ENCODE results near the gene PRKCB.
"Not testable (repeated sequence)": the region's sequence is repeated elsewhere in the genome, so short reads cannot be mapped to it uniquely, and the experiment has no call there.

The PRKCB gene

DNA sequence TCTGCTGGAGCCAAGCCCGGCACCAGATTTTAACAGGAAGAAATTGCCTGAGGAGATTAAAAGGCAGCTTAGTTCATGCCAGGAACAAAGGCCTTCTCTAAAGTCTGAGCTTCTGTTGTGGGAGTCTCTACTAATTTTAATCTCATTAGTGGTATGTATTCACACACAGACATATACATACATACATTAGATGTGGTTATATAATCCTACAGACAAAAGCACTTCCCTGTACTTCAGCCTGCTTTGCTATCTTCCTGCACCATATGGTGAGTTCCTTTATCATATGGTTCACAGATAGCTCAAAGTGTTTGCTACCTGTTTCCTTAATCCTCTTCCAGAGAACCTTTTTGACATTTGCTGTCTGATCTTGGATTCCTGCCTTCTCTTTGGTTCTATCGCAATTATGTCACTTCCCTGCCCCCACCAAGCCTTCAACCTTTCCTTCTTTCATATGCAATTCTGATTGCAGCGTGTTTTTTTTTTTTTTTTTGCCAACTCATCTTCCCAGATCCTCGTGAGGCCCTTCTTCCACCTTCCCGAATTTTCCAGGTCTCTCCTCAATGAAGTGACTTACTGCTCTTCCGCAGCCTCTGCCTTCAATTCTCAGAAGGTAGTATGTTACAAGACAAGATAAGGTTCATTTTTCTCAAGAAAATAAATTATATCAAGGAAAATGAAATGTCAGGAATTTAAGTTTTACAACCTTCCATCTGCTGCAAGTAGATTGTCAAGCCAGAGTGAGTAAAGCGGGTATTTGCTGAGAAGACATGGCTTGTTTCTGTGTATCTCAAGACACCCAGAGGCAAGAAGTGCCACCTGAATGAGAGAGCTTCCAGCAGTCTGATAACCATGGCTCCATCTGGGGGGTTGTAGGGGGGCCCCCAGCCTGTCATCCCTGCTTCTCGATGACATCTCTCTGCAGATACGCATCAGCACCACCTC lies 300.1 kb downstream of the PRKCB start:
- no peak for DNase-seq (ENCODE audit: low spot score)

DNA sequence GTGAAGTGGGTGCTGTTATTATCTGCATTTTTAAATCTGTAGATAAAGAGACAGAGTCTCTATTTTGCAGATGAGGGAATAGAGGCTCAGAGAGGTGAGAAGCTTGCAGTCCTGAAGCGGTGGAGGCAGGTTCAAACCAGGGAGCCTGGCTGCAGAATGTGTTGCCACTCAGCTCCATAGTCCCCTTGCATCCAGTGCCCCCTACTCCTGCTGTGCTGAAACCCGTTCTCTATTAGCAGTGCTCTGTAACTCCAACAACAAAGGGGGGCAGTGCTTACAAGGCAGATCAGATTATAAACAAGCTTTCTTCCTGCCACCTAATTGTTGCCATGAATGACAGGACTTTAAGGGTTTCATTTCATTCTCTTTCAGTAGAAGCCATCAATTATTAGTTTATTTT lies 302.2 kb downstream of the PRKCB start:
- no peak for DNase-seq (ENCODE audit: low spot score)

DNA sequence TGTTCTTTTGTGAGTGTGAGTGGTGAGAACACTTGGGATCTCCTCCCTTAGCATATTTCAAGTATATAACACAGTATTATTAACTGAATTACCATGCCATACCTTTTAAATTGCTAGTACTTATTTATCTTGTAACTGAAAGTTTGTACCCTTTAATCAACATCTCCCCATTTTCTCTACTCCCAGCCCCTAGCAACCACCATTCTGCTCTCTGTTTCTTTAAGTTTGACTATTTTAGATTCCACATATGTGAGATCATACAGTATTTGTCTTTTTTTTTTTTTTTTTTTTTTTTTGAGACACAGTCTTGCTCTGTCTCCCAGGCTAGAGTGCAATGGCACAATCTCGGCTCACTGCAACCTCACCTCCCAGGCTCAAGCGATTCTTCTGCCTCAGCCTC lies 302.8 kb downstream of the PRKCB start:
- no peak for DNase-seq (ENCODE audit: low spot score)

DNA sequence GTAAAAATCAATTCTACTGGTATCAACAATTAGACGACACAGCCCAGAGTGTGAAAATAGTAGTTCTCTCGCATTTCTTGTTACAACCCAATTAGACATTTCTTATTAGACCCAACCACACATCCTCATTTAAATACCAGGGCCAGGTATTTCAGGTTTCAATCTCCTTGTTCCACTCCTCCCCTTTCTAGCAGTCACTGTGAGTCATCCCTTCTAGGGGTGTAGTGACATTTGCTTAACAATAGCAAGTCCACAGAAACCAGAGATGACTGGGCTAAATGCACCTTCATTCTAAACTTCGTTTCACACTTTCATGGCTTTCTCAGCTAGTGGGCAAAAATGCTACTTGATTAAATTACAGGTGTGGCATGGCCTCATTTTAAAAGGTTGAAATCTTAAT lies 303.5 kb downstream of the PRKCB start:
- no peak for DNase-seq (ENCODE audit: low spot score)

DNA sequence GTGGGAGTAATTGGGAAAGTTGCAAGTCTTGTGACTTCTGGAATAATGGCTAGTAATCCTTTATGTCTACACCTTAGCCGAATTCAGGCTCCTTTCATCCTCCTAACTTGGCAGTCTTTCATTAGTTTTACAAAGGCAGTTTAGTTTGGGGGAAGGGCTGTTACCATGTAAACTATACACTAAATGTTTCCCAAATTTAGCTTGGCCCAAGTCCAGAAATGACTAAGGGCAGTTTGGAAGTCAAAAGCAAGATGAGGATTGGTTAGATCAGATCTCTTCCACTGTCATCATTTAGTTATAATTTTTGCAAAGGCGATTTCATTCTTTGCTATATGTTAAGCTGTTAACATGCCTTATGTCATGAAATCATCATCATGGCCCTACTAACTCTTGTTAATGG lies 304.9 kb downstream of the PRKCB start:
- no peak for DNase-seq (ENCODE audit: low spot score)

DNA sequence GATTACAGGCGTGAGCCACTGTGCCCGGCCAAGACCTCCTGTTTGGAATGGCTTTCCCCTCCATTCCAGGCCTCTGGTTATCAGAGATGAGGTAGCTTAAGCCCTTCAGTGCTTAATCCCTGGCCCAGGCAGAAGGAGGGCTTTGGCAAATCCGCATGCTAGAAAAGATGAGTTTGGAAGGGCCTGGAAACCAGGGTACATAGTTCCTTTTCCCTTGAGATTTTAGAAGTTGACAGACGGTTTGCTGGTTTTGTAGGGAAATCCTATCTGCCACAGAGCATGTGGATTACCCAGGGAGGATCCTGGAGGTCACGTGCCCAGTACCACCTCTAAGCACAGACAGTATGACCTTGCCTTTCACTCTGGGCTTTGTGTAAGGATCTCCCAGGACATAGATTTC lies 305.7 kb downstream of the PRKCB start:
- no peak for DNase-seq (ENCODE audit: low spot score)

DNA sequence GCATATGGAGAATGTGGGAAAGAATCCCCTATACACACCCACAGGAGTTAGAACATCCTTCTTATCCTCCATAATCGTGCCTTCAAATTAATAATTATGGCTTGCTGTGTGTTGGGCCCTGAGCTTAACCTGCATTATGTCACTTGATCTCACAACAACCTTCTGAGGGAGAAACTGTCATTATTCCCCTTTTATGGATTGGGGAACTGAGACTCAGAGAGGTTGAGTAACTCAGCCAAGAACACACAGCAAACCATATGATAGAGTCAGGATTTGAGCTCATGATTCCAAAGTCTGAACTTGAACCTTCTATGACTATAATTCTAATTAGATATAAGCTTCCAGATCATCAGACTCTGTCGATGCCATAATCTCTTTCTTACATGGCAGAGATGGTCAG lies 306.1 kb downstream of the PRKCB start:
- no peak for DNase-seq (ENCODE audit: low spot score)

DNA sequence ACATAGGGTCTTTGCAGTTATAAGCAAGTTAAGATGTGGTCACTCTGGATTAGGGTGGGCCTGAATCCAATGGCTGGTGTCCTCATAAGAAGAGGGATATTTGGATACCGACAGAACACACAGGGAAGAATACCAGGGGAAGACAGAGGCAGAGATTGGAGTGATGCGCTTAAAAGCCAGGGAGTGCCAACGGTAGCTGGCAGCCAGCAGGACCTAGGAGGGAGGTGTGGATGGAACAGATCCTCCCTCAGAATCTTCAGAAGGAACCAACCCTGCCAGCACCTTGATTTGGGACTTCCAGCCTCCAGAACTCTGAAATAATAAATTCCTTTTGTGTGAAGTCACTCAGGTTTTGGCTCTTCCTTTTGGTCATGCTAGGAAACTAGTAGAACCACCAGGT lies 310.1 kb downstream of the PRKCB start:
- DNase-seq (ENCODE audit: low spot score), result no peak

DNA sequence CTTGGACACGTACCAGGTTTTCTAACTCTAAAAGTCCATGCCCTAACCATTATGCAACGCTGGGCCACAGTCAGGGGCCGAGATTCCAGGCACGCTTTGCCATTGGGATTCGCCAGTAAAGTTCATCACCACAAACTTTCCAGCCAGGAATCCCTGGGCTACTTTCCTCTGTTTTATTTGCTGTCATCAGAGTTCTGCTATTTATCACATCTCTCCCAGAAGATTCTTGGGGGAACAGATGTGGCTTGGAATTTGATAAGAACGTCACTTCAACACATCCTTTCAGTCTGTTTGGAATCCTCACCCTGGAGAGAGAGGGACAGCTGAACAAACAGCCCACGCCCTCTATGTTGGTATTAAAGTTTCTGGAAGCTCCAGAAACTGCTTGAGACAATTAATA lies 310.7 kb downstream of the PRKCB start:
- no peak for DNase-seq (ENCODE audit: low spot score)

DNA sequence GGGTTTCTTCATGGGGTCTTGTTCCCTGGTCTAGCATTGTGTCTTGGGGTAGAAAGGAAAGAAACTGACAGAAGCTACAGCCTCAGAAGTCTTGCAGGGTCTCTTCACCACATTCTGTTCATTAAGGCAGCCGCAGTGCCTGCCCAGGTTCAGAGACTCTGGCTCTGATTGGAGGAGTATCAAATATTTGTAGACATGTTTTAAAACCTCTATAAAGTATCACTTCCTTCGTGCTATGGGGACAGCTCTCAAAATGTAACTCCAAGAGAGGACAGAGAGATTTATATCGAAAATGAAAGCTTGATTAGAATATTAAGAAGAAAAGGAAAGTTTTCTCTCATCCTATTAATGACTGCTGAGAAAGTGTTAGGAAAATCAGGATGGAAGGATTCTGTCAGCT lies 313.3 kb downstream of the PRKCB start:
- no peak for DNase-seq (ENCODE audit: low spot score)

DNA sequence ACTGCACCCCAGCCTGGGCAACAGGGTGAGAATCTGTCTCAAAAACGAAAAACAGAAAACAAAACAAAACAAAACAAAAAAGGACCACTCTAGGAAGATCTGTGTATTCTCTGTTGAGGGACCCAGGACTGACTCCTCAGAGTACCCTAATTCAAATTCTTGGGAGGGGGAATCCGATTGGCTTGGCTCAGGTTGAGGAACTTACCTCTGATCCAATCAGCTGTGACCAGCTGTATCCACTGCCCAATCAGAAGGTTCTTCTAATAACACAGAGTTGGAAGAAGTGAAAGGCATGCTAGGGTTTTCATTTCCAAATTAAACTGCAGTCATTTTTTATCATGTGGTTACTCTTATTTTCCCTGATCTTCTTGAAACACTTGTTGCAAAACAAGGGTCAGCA lies 314.5 kb downstream of the PRKCB start:
- DNase-seq (ENCODE audit: low spot score), result no peak

DNA sequence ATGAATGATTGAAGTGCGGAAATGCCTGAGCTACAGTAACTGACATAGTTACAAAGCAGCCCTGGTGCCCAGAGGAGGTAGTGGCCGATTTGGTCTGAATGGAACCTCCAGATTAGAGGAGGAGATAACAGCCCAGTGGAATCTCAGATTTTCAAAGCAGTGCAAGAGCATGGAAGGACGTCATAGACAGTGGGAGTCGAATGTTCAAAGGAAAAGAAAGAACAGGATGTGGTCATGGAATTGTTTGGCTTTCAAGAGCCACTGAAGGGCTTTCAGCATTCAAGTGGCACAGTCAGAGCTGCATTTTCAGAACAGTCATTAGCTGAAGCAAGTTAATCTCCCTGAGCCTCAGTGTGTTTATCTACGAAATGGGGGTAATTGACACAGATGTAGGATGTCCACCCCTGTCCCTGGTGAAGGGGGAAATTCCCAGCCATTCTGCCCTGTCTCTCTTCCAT lies 315.7 kb downstream of the PRKCB start:
- no peak for DNase-seq (ENCODE audit: low spot score)

DNA sequence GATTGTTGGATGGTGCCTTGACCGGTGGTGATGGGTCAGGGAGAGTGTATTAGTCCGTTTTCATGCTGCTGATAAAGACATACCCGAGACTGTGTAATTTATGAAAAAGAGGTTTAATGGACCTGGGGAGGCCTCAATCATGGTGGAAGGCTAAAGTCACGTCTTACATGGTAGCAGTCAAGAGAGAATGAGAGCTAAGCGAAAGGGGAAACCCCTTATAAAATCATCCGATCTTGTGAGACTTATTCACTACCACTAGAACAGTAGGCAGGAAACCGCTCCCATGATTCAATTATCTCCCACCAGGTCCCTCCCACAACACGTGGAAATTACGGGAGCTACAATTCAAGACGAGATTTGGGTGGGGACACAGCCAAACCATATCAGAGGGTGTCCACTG lies 316.3 kb downstream of the PRKCB start:
- DNase-seq (ENCODE audit: low spot score), result not testable (repeated sequence)

DNA sequence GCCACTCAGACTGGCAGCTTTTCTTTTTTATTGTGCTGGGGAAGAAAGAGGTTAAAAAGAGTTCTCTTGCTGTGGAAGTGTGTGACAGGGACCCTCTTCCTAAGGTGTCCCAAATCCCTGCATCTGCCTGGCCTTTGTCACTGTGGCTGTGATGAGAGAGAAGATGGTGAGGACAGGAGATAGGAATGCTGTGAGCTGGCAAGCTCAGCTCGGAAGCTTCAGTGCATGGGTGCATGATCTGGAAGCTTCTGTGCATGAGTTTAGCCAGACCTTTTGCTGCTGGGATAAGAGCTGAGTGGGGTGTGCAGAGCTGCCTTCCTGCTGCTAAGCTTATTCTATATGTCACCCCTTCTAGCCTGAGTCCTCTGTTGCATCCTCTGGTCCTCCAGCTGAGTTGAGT lies 317.0 kb downstream of the PRKCB start:
- no peak for DNase-seq (ENCODE audit: low spot score)

DNA sequence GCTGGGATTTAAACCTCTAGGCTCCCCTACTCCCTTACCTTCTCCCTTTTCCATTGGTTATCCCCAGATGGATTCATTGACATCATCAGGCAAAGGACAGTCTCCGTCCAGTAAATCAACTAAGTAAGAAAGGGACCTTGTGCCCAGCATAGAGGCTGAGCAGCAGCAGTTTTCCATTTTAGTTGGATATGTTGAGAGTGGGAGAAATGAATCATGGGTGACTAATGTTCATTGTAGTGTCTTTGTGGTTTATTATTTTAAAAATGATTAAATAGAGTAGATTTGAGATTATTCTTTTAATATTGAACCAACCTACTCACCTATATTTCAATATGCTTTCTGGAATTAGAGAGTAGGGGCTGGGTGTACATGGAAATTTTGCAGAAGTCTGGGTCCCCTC lies 321.0 kb downstream of the PRKCB start:
- no peak for DNase-seq (ENCODE audit: low spot score)

DNA sequence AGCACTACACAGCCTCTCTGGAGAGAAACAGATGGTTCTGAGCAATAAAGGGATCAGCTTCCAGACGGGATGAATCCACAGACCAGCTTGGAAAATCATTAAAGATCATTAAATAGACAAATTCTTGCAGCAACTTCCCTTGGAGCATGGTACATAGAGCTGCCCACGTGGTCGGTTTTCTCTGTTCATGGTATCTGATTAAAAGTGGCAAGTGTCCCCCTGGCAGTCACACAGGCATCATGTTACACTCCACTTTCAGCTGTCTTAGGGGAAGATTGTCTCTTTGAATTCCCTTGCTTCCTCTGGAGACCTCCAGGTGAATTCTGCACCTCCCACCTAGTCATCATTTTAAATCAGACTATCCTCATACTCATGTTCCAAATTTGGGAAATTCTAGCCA lies 328.2 kb downstream of the PRKCB start:
- no peak for DNase-seq (ENCODE audit: low spot score)

DNA sequence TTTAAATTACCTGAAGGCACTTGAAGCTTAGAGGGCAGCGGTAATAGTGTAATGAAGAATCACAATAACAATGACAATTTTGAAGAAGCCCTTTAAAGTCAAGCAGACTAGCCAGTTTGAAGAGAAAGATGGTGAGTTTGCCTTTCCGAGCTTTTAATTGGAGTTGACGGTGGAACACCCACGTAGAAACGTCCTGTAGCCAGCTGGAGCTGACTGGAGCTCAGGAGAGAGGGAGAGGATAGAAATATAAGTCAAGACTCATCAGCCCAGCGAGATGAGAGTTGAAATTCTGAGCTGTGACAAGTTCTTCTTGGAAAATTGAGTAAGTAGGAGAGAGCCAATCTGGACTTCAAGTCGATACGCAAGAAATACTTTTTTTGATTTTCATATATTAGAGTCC lies 328.6 kb downstream of the PRKCB start:
- no peak for DNase-seq (ENCODE audit: low spot score)

DNA sequence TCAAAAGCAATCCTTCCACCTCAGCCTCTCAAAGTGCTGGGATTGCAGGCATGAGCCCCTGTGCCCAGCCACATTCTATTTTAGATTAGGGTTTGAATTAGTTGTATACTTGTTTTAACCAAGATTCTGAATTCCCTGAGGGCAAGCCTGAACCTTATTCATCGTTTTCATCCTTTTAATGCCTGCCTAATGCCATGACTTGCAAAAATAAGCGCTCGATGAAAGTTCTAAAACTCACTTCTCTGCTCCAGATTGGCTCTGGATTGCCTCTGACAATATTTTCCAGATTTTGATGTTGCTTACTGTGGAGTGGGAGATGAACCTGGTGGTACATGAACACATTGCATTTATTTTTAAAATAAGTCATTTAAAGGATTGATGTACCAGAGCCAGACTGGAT lies 329.5 kb downstream of the PRKCB start:
- no peak for DNase-seq (ENCODE audit: low spot score)

DNA sequence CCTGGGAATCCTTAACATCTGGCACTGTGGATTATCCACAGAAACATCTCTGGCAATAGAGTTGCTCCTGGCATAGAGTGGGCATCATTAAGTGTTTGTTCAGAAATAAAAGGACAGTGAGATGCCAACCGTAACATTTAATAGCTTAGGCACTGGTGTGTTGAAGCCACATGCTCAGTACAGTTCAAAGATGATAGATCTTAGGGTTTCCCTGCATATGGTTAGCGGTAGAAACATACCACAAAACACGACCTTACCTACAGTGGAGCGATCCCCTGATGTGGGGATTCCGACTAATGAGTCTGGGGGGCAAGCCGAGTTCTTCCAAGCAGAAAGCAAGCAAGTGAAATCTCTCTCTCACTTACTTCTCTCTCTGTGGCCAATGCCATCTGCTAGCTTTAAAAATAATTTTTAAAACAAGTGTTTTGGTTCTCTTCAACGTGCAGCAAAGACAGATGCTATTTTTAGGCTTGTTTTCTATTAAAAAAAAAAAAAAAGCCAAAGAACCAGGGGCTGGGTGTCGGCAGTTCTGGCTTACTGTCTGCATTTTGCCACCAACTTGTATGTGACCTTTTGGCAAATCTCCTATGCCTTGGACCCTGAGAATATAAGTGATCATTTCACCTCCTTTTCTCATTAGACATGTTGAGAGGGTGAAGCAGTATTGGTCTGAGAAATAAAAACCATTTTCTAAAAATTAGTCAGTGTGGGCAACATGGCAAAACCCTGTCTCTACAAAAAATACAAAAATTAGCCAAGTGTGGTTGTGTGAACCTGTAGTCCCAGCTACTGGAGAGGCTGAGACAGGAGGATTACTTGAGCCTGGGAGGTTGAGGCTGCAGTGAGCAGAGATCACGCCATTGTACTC lies 331.1 kb downstream of the PRKCB start:
- no peak for DNase-seq (ENCODE audit: low spot score)

DNA sequence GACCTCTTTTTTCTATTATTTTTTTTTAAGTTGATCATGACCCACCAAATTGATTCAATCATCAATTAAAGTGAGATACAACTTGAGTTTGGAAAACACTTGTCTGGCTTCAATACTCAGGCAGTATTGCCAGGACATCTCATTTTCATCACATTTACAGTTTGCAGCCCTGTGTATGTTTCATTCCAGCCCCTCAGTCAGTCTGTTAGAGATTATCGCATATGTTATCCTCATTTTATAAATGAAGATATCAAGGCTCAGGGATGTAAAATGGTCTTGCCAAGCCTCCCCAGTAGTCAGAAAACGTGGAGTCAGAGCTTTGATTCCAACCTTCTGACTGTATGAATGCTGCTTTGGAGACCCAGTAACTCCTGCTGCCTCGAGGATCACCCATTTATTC lies 333.1 kb downstream of the PRKCB start:
- DNase-seq (ENCODE audit: low spot score), result no peak

DNA sequence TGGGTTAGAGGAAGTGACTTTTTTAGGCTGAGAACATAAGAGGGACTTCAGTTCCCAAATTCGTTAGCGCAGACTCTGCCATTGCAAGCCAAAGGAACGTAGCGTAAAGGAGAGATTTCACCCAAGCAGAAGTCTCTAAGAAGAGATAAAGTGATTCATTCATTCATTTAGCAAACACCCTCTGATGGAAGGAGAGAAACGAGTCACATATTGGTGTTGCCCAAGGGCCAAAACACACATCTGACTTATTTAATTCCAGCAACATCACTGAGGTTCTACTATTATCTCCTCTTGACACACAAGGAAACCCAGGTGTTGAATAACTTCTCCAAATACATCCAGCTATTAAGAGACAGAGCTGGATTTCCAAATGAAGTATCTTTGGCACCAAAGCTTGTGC lies 334.6 kb downstream of the PRKCB start:
- no peak for DNase-seq (ENCODE audit: low spot score)

DNA sequence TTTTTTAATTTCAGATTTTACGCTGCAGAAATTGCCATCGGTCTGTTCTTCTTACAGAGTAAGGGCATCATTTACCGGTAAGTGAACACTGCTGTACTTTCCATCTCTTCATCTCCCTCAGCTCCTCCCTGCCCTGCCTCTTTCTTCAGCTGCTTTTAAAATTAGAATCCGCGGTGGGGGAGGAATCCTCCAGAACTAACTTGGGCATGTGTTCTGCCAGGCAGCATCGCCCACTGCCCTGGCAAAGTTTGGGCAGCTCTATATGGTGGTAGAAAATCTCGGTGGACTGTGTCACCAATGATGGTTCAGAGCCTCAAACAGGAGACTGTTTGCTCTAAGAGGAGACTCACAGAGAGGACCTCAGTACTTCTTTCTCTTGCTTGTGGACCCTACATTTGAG lies 338.7 kb downstream of the PRKCB start:
- DNase-seq (ENCODE audit: low spot score), result no peak

DNA sequence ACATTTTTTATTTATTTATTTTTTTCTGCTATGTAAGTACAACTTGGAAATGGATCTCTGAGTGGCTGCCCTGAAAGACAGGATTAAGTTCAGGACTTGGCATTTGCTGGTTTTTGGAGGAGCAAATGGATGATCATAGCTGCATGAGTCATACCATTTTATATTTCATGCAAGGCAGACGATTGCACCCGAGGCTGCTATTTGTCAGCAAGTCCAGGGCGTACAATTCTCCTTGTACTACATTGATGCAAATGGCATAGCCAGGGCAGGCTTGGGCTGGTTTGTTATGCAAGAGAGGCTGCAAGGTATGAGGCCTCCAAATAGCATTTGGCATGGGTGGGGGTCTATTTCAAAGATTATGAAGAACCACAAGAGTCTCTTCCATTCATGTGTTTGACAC lies 339.2 kb downstream of the PRKCB start:
- no peak for DNase-seq (ENCODE audit: low spot score)
